HEK293 (cell line): ENCODE results near the gene NEURL4.
"Not testable (repeated sequence)": the region's sequence is repeated elsewhere in the genome, so short reads cannot be mapped to it uniquely, and the experiment has no call there.

ENCODE experiments used
- CTCF ChIA-PET: fragments of 350-600 bp; formaldehyde crosslinking; extraction: SDS; loops from one replicate; lab custom pipeline; 2021; ENCODE audit warnings: antibody characterized with exemption; lab: Yijun Ruan, JAX
- POLR2A ChIA-PET: fragments of 300-600 bp; formaldehyde crosslinking; extraction: SDS; loops from one replicate; lab custom pipeline; 2020; ENCODE audit warnings: antibody characterized with exemption, inconsistent platforms; lab: Yijun Ruan, JAX
- H3K27ac ChIP-seq: fragments of 200-500 bp; sonication (Bioruptor generic); 2 replicates; pipeline ENCODE4 v1.5.1; 2014; ENCODE audit warnings: low read depth, low read length, control low read depth, inconsistent platforms; ENCODE audit errors: extremely low read depth
- H3K36me3 ChIP-seq, 2 experiments: fragments of 200-500 bp in 1 of 2; sonication (Bioruptor generic) in 1 of 2; 1 replicate in 1 of 2; 2 replicates in 1 of 2; pipeline ENCODE4 v1.5.1; 2014 to 2017; ENCODE audit warnings: inconsistent platforms in 2 of 2, low read length in 2 of 2; ENCODE audit not compliant: control insufficient read depth in 2 of 2, insufficient read depth in 1 of 2
- H3K4me1 ChIP-seq: fragments of 200-500 bp; sonication (Bioruptor generic); 2 replicates; pipeline ENCODE4 v1.5.1; 2014; ENCODE audit warnings: mild to moderate bottlenecking, low read length, inconsistent platforms; ENCODE audit not compliant: control insufficient read depth, insufficient read depth
- H3K4me3 ChIP-seq: 2 replicates; pipeline ENCODE4 v1.5.1; 2011; ENCODE audit warnings: low read depth, mild to moderate bottlenecking, control low read depth, low read length, moderate library complexity
- H3K9me3 ChIP-seq: fragments of 200-500 bp; sonication (Bioruptor generic); 2 replicates; pipeline ENCODE4 v1.5.1; 2014; ENCODE audit warnings: low read depth, low read length, inconsistent platforms; ENCODE audit not compliant: control insufficient read depth, insufficient read depth
- BCL11B ChIP-seq: fragments of 450-650 bp; formaldehyde crosslinking; IDR thresholded peaks from 2 replicates; pipeline ENCODE4 v1.5.1; 2016; ENCODE audit warnings: low read depth, missing biosample characterization, missing genetic modification characterization
- ELK4 ChIP-seq: IDR thresholded peaks from 2 replicates; pipeline ENCODE4 v1.6.1; 2011; ENCODE audit warnings: mild to moderate bottlenecking, low read depth, low read length, borderline replicate concordance
- OSR2 ChIP-seq: fragments of 450-650 bp; formaldehyde crosslinking; IDR thresholded peaks from 2 replicates; pipeline ENCODE4 v1.5.1; 2016; ENCODE audit warnings: missing biosample characterization, missing genetic modification characterization
- ZBTB11 ChIP-seq: fragments of 450-650 bp; formaldehyde crosslinking; conservative IDR thresholded peaks from 2 replicates; pipeline ENCODE4 v1.5.1; 2016; ENCODE audit warnings: low read depth, missing biosample characterization, missing genetic modification characterization
- ZEB2 ChIP-seq: fragments of 450-650 bp; formaldehyde crosslinking; IDR thresholded peaks from 2 replicates; pipeline ENCODE4 v1.5.1; 2016; ENCODE audit warnings: missing biosample characterization, missing genetic modification characterization
- ZNF169 ChIP-seq: fragments of 450-650 bp; formaldehyde crosslinking; IDR thresholded peaks from 2 replicates; pipeline ENCODE4 v1.5.1; 2016; ENCODE audit warnings: missing biosample characterization, missing genetic modification characterization
- ZNF248 ChIP-seq: fragments of 450-650 bp; formaldehyde crosslinking; IDR thresholded peaks from 2 replicates; pipeline ENCODE4 v1.5.1; 2017; ENCODE audit warnings: missing biosample characterization, missing genetic modification characterization
- ZNF335 ChIP-seq: fragments of 450-650 bp; formaldehyde crosslinking; conservative IDR thresholded peaks from 2 replicates; pipeline ENCODE4 v1.5.1; 2016; ENCODE audit warnings: missing biosample characterization, missing genetic modification characterization
- ZNF600 ChIP-seq: fragments of 450-650 bp; formaldehyde crosslinking; IDR thresholded peaks from 2 replicates; pipeline ENCODE4 v1.5.1; 2016; ENCODE audit warnings: missing biosample characterization, missing genetic modification characterization
- ZNF670 ChIP-seq: fragments of 450-650 bp; formaldehyde crosslinking; IDR thresholded peaks from 2 replicates; pipeline ENCODE4 v1.5.1; 2016; ENCODE audit warnings: missing biosample characterization, missing genetic modification characterization, low read depth
- TF ChIP-seq, protein P1 (sequence below): fragments of 450-650 bp; formaldehyde crosslinking; IDR thresholded peaks from 2 replicates; pipeline ENCODE4 v1.5.1; 2016; ENCODE audit warnings: missing biosample characterization, missing genetic modification characterization, borderline replicate concordance
- TF ChIP-seq, protein P2 (sequence below): sonication (generic); formaldehyde crosslinking; IDR thresholded peaks from 2 replicates; pipeline ENCODE4 v1.8.1; 2022; ENCODE audit warnings: mild to moderate bottlenecking, moderate library complexity, missing genetic modification reagents
- TF ChIP-seq, protein P3 (sequence below): fragments of 450-650 bp; formaldehyde crosslinking; IDR thresholded peaks from 2 replicates; pipeline ENCODE4 v1.5.1; 2016; ENCODE audit warnings: missing biosample characterization, missing genetic modification characterization

The NEURL4 gene

GRCh38 chr17:7367918-7368598 lies 38.9 kb upstream of the NEURL4 start:
- Histone ChIP-seq H3K4me3 (no peak overlapping the region), H3K36me3 (no peaks in the 10 kb centered on the region), H3K27ac (no peak overlapping the region), H3K9me3 (no peaks in the 10 kb centered on the region), H3K4me1 (no peaks in the 10 kb centered on the region)
- ChIA-PET CTCF (interaction anchor here (0.9 to 1.5 kb wide), 6 partner anchors 12 to 306 kb away, joined by 3 to 11 read pairs (median 4); partner anchors contain the start of gene TMEM256), POLR2A (no interaction called here)
- no peak for TF ChIP-seq ZBTB11
- TF ChIP-seq, protein P1, sequence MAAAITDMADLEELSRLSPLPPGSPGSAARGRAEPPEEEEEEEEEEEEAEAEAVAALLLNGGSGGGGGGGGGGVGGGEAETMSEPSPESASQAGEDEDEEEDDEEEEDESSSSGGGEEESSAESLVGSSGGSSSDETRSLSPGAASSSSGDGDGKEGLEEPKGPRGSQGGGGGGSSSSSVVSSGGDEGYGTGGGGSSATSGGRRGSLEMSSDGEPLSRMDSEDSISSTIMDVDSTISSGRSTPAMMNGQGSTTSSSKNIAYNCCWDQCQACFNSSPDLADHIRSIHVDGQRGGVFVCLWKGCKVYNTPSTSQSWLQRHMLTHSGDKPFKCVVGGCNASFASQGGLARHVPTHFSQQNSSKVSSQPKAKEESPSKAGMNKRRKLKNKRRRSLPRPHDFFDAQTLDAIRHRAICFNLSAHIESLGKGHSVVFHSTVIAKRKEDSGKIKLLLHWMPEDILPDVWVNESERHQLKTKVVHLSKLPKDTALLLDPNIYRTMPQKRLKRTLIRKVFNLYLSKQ: no peak
- TF ChIP-seq, protein P2, sequence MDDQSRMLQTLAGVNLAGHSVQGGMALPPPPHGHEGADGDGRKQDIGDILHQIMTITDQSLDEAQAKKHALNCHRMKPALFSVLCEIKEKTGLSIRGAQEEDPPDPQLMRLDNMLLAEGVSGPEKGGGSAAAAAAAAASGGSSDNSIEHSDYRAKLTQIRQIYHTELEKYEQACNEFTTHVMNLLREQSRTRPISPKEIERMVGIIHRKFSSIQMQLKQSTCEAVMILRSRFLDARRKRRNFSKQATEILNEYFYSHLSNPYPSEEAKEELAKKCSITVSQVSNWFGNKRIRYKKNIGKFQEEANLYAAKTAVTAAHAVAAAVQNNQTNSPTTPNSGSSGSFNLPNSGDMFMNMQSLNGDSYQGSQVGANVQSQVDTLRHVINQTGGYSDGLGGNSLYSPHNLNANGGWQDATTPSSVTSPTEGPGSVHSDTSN (CRISPR knock-in tag): no peak
- TF ChIP-seq BCL11B: no peak
- TF ChIP-seq, protein P3, sequence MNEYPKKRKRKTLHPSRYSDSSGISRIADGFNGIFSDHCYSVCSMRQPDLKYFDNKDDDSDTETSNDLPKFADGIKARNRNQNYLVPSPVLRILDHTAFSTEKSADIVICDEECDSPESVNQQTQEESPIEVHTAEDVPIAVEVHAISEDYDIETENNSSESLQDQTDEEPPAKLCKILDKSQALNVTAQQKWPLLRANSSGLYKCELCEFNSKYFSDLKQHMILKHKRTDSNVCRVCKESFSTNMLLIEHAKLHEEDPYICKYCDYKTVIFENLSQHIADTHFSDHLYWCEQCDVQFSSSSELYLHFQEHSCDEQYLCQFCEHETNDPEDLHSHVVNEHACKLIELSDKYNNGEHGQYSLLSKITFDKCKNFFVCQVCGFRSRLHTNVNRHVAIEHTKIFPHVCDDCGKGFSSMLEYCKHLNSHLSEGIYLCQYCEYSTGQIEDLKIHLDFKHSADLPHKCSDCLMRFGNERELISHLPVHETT: no peak
- no peak for TF ChIP-seq ZNF335 (tag by site-specific recombination)
- no peak for TF ChIP-seq ZNF248 (tag by site-specific recombination)
- TF ChIP-seq ZNF600 (tag by site-specific recombination): no peak
- TF ChIP-seq OSR2 (tag by site-specific recombination): no peak
- no peak for TF ChIP-seq ZEB2 (tag by site-specific recombination)
- TF ChIP-seq ZNF169 (tag by site-specific recombination): no peak
- TF ChIP-seq ZNF670 (tag by site-specific recombination): no peak

GRCh38 chr17:7367083-7367482 lies 37.9 kb upstream of the NEURL4 start:
- no peaks in the 10 kb centered on the region for H3K9me3 ChIP-seq
- no peaks in the 10 kb centered on the region for H3K36me3 ChIP-seq
- CTCF ChIA-PET: interaction anchor here (0.7 to 2.6 kb wide), 3 partner anchors 11 to 37 kb away, joined by 3 to 13 read pairs (median 4); partner anchors contain the start of gene TMEM256
- POLR2A ChIA-PET: interaction anchor here (0.6 kb wide), 1 partner anchor 18 kb away, joined by 3 read pairs; no protein-coding TSS in a partner anchor
- H3K4me3 ChIP-seq: no peak overlapping the region
- no peak for TF ChIP-seq ELK4
- no peak overlapping the region for H3K27ac ChIP-seq
- H3K4me1 ChIP-seq: no peaks in the 10 kb centered on the region

- H3K4me1 ChIP-seq, H3K9me3 ChIP-seq, H3K4me3 ChIP-seq, POLR2A ChIA-PET, H3K27ac ChIP-seq, H3K36me3 ChIP-seq: not testable (repeated sequence)
- CTCF ChIA-PET: interaction anchor here (0.6 to 2.6 kb wide), 2 partner anchors 10 to 104 kb away, joined by 7 to 13 read pairs; no protein-coding TSS in a partner anchor
Observed at GRCh38 chr17:7365963-7366362, 36.8 kb upstream of the NEURL4 start.
